HepG2 (cell line): Measurements from ENCODE around the gene ZFP90. TPM values are rescaled to one million over a fixed set of nuclear protein-coding genes. Genes with fewer than 3 reads are reported as not detected.

Experiments
- HNRNPK ChIP-seq: fragments of 200-400 bp; formaldehyde crosslinking; IDR thresholded peaks from 2 replicates; pipeline ENCODE4 v1.6.1; 2018; ENCODE audit warnings: low read length, low read depth, moderate library complexity, mild to moderate bottlenecking; ENCODE audit not compliant: poor library complexity, severe bottlenecking
- KLF9 ChIP-seq: IDR thresholded peaks from 2 replicates; pipeline ENCODE4 v1.6.1; 2016; ENCODE audit warnings: low read depth
- MEF2D ChIP-seq: sonication (generic); formaldehyde crosslinking; IDR thresholded peaks from 2 replicates; pipeline ENCODE4 v1.5.1; 2020; ENCODE audit warnings: mild to moderate bottlenecking, missing genetic modification reagents
- MXD4 ChIP-seq: IDR thresholded peaks from 2 replicates; pipeline ENCODE4 v1.6.1; 2016; ENCODE audit warnings: mild to moderate bottlenecking, missing biosample characterization, missing genetic modification reagents
- NFIC ChIP-seq: IDR thresholded peaks from 2 replicates; pipeline ENCODE4 v1.6.1; 2012; ENCODE audit warnings: mild to moderate bottlenecking, low read length, inconsistent platforms
- NFKBIZ ChIP-seq: IDR thresholded peaks from 2 replicates; pipeline ENCODE4 v1.6.1; 2018; ENCODE audit warnings: missing genetic modification reagents, missing compliant biosample characterization
- PRDM10 ChIP-seq: sonication (generic); formaldehyde crosslinking; IDR thresholded peaks from 2 replicates; pipeline ENCODE4 v1.4.0; 2020; ENCODE audit warnings: low read depth, missing genetic modification reagents
- PTBP1 ChIP-seq: fragments of 200-400 bp; formaldehyde crosslinking; IDR thresholded peaks from 2 replicates; pipeline ENCODE4 v1.6.1; 2018; ENCODE audit warnings: low read length, low read depth; ENCODE audit not compliant: poor library complexity, severe bottlenecking
- RFX5 ChIP-seq: IDR thresholded peaks from 2 replicates; pipeline ENCODE4 v1.6.1; 2011; ENCODE audit warnings: low read depth, low read length, improper control_type of control experiment
- SKIL ChIP-seq: sonication (generic); formaldehyde crosslinking; IDR thresholded peaks from 2 replicates; pipeline ENCODE4 v1.8.0; 2022; ENCODE audit warnings: missing genetic modification reagents, mild to moderate bottlenecking, moderate library complexity, borderline replicate concordance
- SMAD3 ChIP-seq: sonication (generic); formaldehyde crosslinking; IDR thresholded peaks from 2 replicates; pipeline ENCODE4 v1.4.0; 2020; ENCODE audit warnings: missing genetic modification reagents
- SNRNP70 ChIP-seq: fragments of 200-400 bp; formaldehyde crosslinking; IDR thresholded peaks from 2 replicates; pipeline ENCODE4 v1.6.1; 2017; ENCODE audit warnings: mild to moderate bottlenecking, low read depth, low read length, moderate library complexity
- SP5 ChIP-seq: IDR thresholded peaks from 2 replicates; pipeline ENCODE4 v1.6.1; 2016; ENCODE audit warnings: low read depth, borderline replicate concordance
- SRY ChIP-seq: sonication (generic); formaldehyde crosslinking; IDR thresholded peaks from 2 replicates; pipeline ENCODE4 v1.8.0; 2022; ENCODE audit warnings: mild to moderate bottlenecking, missing genetic modification reagents
- TAF1 ChIP-seq: sonication (generic); formaldehyde crosslinking; IDR thresholded peaks from 2 replicates; pipeline ENCODE4 v1.4.0; 2020; ENCODE audit warnings: missing genetic modification reagents
- ZBTB14 ChIP-seq: sonication (generic); formaldehyde crosslinking; IDR thresholded peaks from 2 replicates; pipeline ENCODE4 v1.4.0; 2020; ENCODE audit warnings: missing genetic modification reagents
- ZFP36L2 ChIP-seq: sonication (generic); formaldehyde crosslinking; IDR thresholded peaks from 2 replicates; pipeline ENCODE4 v1.4.0; 2020; ENCODE audit warnings: missing genetic modification reagents
- ZNF264 ChIP-seq: sonication (generic); formaldehyde crosslinking; IDR thresholded peaks from 2 replicates; pipeline ENCODE4 v1.4.0; 2020; ENCODE audit warnings: missing genetic modification reagents
- ZNF329 ChIP-seq: sonication (generic); formaldehyde crosslinking; IDR thresholded peaks from 2 replicates; pipeline ENCODE4 v1.9.0; 2021; ENCODE audit warnings: low read depth, mild to moderate bottlenecking, missing genetic modification reagents
- ZNF383 ChIP-seq: sonication (generic); formaldehyde crosslinking; IDR thresholded peaks from 2 replicates; pipeline ENCODE4 v1.4.0; 2020; ENCODE audit warnings: missing genetic modification reagents, mild to moderate bottlenecking, borderline replicate concordance
- ZNF639 ChIP-seq: conservative IDR thresholded peaks from 2 replicates; pipeline ENCODE4 v1.6.1; 2018; ENCODE audit warnings: missing genetic modification reagents
- ZSCAN9 ChIP-seq: IDR thresholded peaks from 2 replicates; pipeline ENCODE4 v1.6.1; 2016; ENCODE audit warnings: borderline replicate concordance
- polyA plus RNA-seq, 8 experiments: library from polyadenylated mRNA; depleted of rRNA in 3 of 8; stranded (reverse) in 7 of 8; unstranded in 1 of 8; fragments of >200 nt; fragmentation: Illumina TruSeq in 4 of 8; extraction: Trizol in 4 of 8; gene quantifications; 2 replicates each; pipeline versions ENCODE4 v1.2.1 to v1.2.3, GENCODE V29; 2011 to 2016; ENCODE audit warnings: low read depth in 4 of 8, missing spikeins in 1 of 8, mixed read lengths in 1 of 8; ENCODE audit not compliant: insufficient read depth in 1 of 8
- total RNA-seq, 5 experiments: library from RNA; depleted of rRNA; stranded (reverse); fragments of >200 nt; fragmentation: Illumina TruSeq; extraction: Trizol; gene quantifications; 2 replicates each; pipeline ENCODE4 v1.2.3, GENCODE V29; 2016; ENCODE audit warnings: low read depth in 1 of 5

ZFP90 gene
- total and polyA plus RNA-seq, 2 of the 13 experiments (the other 11 are each of a cell fraction or from before 2014, with no cell fraction given), result 17.6 to 18.9 TPM

GRCh38 chr16:68538880-68539701 lies at the start of gene ZFP90 (continued):
- no peak; the same call in 1 of the 2 replicates for TF ChIP-seq PRDM10 (CRISPR knock-in tag)
- no peak; the same call in 1 of the 2 replicates for TF ChIP-seq NFIC
- TF ChIP-seq NFKBIZ (CRISPR knock-in tag), result peak; percentile 84; the same call in 1 of the 2 replicates
- no peak for TF ChIP-seq ZNF639 (CRISPR knock-in tag)
- TF ChIP-seq MXD4 (CRISPR knock-in tag), result peak; percentile 45; the same call in 1 of the 2 replicates
- no peak for TF ChIP-seq RFX5
- TF ChIP-seq MEF2D, result peak; percentile 68; the same call in 1 of the 2 replicates
- no peak; the same call in 1 of the 2 replicates for TF ChIP-seq SMAD3
- peak; percentile 72; the same call in 1 of the 2 replicates for TF ChIP-seq SRY
- peak; percentile 47; the same call in 1 of the 2 replicates for TF ChIP-seq ZBTB14 (CRISPR knock-in tag)
- TF ChIP-seq SKIL (CRISPR knock-in tag), result no peak
- no peak; the same call in 1 of the 2 replicates for TF ChIP-seq ZNF264 (CRISPR knock-in tag)
- no peak for TF ChIP-seq PTBP1
- TF ChIP-seq ZSCAN9 (CRISPR knock-in tag), result peak; percentile 33; the same call in 1 of the 2 replicates
- no peak for TF ChIP-seq SP5
- TF ChIP-seq TAF1 (CRISPR knock-in tag), result peak; percentile 74
- peak; percentile 38 for TF ChIP-seq HNRNPK
- no peak for TF ChIP-seq ZFP36L2
- TF ChIP-seq KLF9 (CRISPR knock-in tag), result no peak
- TF ChIP-seq SNRNP70, result no peak
- TF ChIP-seq ZNF383 (CRISPR knock-in tag), result no peak
- no peak for TF ChIP-seq ZNF329 (CRISPR knock-in tag)
